Stimulated activated CD8-positive, alpha-beta memory T cell treated with anti-CD3 and anti-CD28 coated beads, Interleukin-15, amount 100 ng/mL, for 1 hour (primary cell): Measurements from ENCODE around the gene SLC9A9.

Experiments
- DNase-seq: peaks from one replicate; pipeline ENCODE4 v3.0.0-alpha.2; 2020; ENCODE audit warnings: low read depth

The SLC9A9 gene

GRCh38 chr3:143596957-143597642 is 251.2 kb downstream of the SLC9A9 start:
- DNase-seq = no peak

GRCh38 chr3:143595456-143596077 is 252.7 kb downstream of the SLC9A9 start:
- no peak for DNase-seq

GRCh38 chr3:143594206-143594605 is 254.1 kb downstream of the SLC9A9 start:
- no peak for DNase-seq

- no peak for DNase-seq
Observed at GRCh38 chr3:143590660-143591059, 257.6 kb downstream of the SLC9A9 start.

- no peak for DNase-seq
Observed at GRCh38 chr3:143586576-143586975, 261.7 kb downstream of the SLC9A9 start.

GRCh38 chr3:143585720-143586456 is 262.4 kb downstream of the SLC9A9 start:
- DNase-seq = no peak

- DNase-seq = no peak
Observed at GRCh38 chr3:143584474-143584873, 263.8 kb downstream of the SLC9A9 start.

- no peak for DNase-seq
Observed at GRCh38 chr3:143581972-143582722, 266.1 kb downstream of the SLC9A9 start.

- no peak for DNase-seq
Observed at GRCh38 chr3:143578810-143579435, 269.3 kb downstream of the SLC9A9 start.

- no peak for DNase-seq
Observed at GRCh38 chr3:143576568-143577270, 271.5 kb downstream of the SLC9A9 start.

GRCh38 chr3:143574933-143575332 is 273.3 kb downstream of the SLC9A9 start:
- DNase-seq = no peak

GRCh38 chr3:143573610-143574303 is 274.5 kb downstream of the SLC9A9 start:
- no peak for DNase-seq

GRCh38 chr3:143571548-143571947 is 276.7 kb downstream of the SLC9A9 start:
- no peak for DNase-seq

GRCh38 chr3:143567823-143568222 is 280.4 kb downstream of the SLC9A9 start:
- no peak for DNase-seq

GRCh38 chr3:143565951-143566350 is 282.3 kb downstream of the SLC9A9 start:
- DNase-seq = no peak

GRCh38 chr3:143563786-143564185 is 284.5 kb downstream of the SLC9A9 start:
- no peak for DNase-seq

- DNase-seq = no peak
Observed at GRCh38 chr3:143562789-143563188, 285.5 kb downstream of the SLC9A9 start.

GRCh38 chr3:143559296-143559695 is 289.0 kb downstream of the SLC9A9 start:
- no peak for DNase-seq

GRCh38 chr3:143552851-143553250 is 295.4 kb downstream of the SLC9A9 start:
- no peak for DNase-seq

GRCh38 chr3:143551761-143552160 is 296.5 kb downstream of the SLC9A9 start:
- DNase-seq = no peak
